ENCODE data around the gene AKAP10.

GRCh38 chr17:19958023-19958422, 19.6 kb downstream of the AKAP10 start:
- TF ChIP-seq CTCF (IDR thresholded peaks at IDR 0.05) = no peak
- TF ChIP-seq EZH2 (IDR thresholded peaks at IDR 0.05) = no peak
- TF ChIP-seq EZH2phosphoT487 (IDR thresholded peaks at IDR 0.05) = no peak

All from neural progenitor cell (in vitro differentiated cells).